OCI-LY1 (cell line): ENCODE data around the gene WDR5.

Source experiments
- H2AFZ ChIP-seq: fragments of 200-600 bp; sonication (generic), shearing (Covaris generic); 2 replicates; pipeline ENCODE4 v1.6.0; 2014; ENCODE audit warnings: antibody characterized with exemption, mild to moderate bottlenecking, low read length
- H3F3A ChIP-seq: fragments of 200-600 bp; sonication (generic), shearing (Covaris generic); 2 replicates; pipeline ENCODE4 v1.6.0; 2014; ENCODE audit warnings: mild to moderate bottlenecking, antibody characterized with exemption, low read length, moderate library complexity; ENCODE audit not compliant: insufficient read depth
- H3K27ac ChIP-seq: fragments of 200-600 bp; sonication (generic); 2 replicates; pipeline ENCODE4 v1.5.1; 2014; ENCODE audit warnings: low read length, mixed run types, mild to moderate bottlenecking, low read depth; ENCODE audit not compliant: poor library complexity, severe bottlenecking
- H3K27me3 ChIP-seq: fragments of 200-600 bp; sonication (generic); 2 replicates; pipeline ENCODE4 v1.6.0; 2014; ENCODE audit warnings: antibody characterized with exemption, mild to moderate bottlenecking, low read length, moderate library complexity; ENCODE audit not compliant: insufficient read depth
- H3K36me3 ChIP-seq: fragments of 200-600 bp; sonication (generic); 2 replicates; pipeline ENCODE4 v1.6.1; 2014; ENCODE audit warnings: mild to moderate bottlenecking, antibody characterized with exemption, low read length, moderate library complexity, mixed read lengths; ENCODE audit not compliant: insufficient read depth
- H3K4me1 ChIP-seq: fragments of 200-600 bp; sonication (generic); 2 replicates; pipeline ENCODE4 v1.5.1; 2014; ENCODE audit warnings: mild to moderate bottlenecking, low read length, moderate library complexity; ENCODE audit not compliant: insufficient read depth, severe bottlenecking
- H3K4me2 ChIP-seq: fragments of 200-600 bp; sonication (generic), shearing (Covaris generic); 2 replicates; pipeline ENCODE4 v1.6.1; 2014; ENCODE audit warnings: low read length
- H3K4me3 ChIP-seq: fragments of 200-600 bp; sonication (generic); 2 replicates; pipeline ENCODE4 v1.5.1; 2014; ENCODE audit warnings: low read length, low read depth, mild to moderate bottlenecking, mixed read lengths; ENCODE audit not compliant: poor library complexity, severe bottlenecking
- H3K79me2 ChIP-seq: fragments of 200-600 bp; shearing (Covaris generic); 2 replicates; pipeline ENCODE4 v1.6.1; 2016; ENCODE audit warnings: mixed run types, low read length, mixed read lengths; ENCODE audit not compliant: insufficient read depth
- H3K9ac ChIP-seq: fragments of 200-600 bp; sonication (generic), shearing (Covaris generic); 2 replicates; pipeline ENCODE4 v1.6.1; 2014; ENCODE audit warnings: mild to moderate bottlenecking, low read length, mixed read lengths
- H3K9me2 ChIP-seq: fragments of 200-600 bp; sonication (generic), shearing (Covaris generic); 2 replicates; pipeline ENCODE4 v1.6.1; 2014; ENCODE audit warnings: low read depth, mild to moderate bottlenecking, low read length, mixed read lengths
- H3K9me3 ChIP-seq: fragments of 200-600 bp; shearing (Covaris generic); 2 replicates; pipeline ENCODE4 v1.6.1; 2014; ENCODE audit warnings: low read length, mixed read lengths
- H4K20me1 ChIP-seq: fragments of 200-600 bp; sonication (generic), shearing (Covaris generic); 2 replicates; pipeline ENCODE4 v1.6.0; 2016; ENCODE audit warnings: mild to moderate bottlenecking, low read length; ENCODE audit not compliant: insufficient read depth
- EZH2 ChIP-seq: fragments of 200-600 bp; sonication (generic), shearing (Covaris generic); IDR thresholded peaks from 2 replicates; pipeline ENCODE4 v1.8.0; 2017; ENCODE audit warnings: borderline replicate concordance, mixed run types, mild to moderate bottlenecking, antibody characterized with exemption, low read length, moderate library complexity, mixed read lengths
- TF ChIP-seq, protein P1 (sequence below): fragments of 200-600 bp; sonication (generic), shearing (Covaris generic); IDR thresholded peaks from 2 replicates; pipeline ENCODE4 v1.5.1; 2017; ENCODE audit warnings: mild to moderate bottlenecking, antibody characterized with exemption, low read length, moderate library complexity, mixed read lengths

WDR5 gene

GRCh38 chr9:134155812-134156377 is 20.0 kb downstream of the WDR5 start:
- H3K4me3 ChIP-seq = no peak overlapping the region

GRCh38 chr9:134156564-134157377 is 20.9 kb downstream of the WDR5 start:
- Histone ChIP-seq H3K79me2 (no peaks in the 10 kb centered on the region), H4K20me1 (no peaks in the 10 kb centered on the region), H3K9ac (no peak overlapping the region), H3K27ac (no peak overlapping the region), H3K9me3 (no peaks in the 10 kb centered on the region), H3K4me3 (no peak overlapping the region), H3F3A (no peaks in the 10 kb centered on the region), H3K27me3 (no peaks in the 10 kb centered on the region), H2AFZ (no peak overlapping the region), H3K4me2 (no peak overlapping the region), H3K36me3 (peaks cover 86% of the 10 kb centered on the region), H3K9me2 (no peaks in the 10 kb centered on the region), H3K4me1 (no peaks in the 10 kb centered on the region)
- TF ChIP-seq, protein P1, sequence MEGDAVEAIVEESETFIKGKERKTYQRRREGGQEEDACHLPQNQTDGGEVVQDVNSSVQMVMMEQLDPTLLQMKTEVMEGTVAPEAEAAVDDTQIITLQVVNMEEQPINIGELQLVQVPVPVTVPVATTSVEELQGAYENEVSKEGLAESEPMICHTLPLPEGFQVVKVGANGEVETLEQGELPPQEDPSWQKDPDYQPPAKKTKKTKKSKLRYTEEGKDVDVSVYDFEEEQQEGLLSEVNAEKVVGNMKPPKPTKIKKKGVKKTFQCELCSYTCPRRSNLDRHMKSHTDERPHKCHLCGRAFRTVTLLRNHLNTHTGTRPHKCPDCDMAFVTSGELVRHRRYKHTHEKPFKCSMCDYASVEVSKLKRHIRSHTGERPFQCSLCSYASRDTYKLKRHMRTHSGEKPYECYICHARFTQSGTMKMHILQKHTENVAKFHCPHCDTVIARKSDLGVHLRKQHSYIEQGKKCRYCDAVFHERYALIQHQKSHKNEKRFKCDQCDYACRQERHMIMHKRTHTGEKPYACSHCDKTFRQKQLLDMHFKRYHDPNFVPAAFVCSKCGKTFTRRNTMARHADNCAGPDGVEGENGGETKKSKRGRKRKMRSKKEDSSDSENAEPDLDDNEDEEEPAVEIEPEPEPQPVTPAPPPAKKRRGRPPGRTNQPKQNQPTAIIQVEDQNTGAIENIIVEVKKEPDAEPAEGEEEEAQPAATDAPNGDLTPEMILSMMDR = no peak
- no peak for TF ChIP-seq EZH2

More at GRCh38 chr9:134155812-134156377, 20.0 kb downstream of the WDR5 start:
- peaks cover 94% of the 10 kb centered on the region for H3K36me3 ChIP-seq
- H3K9me3 ChIP-seq = no peaks in the 10 kb centered on the region
- H3K4me1 ChIP-seq = no peaks in the 10 kb centered on the region
- no peak overlapping the region for H2AFZ ChIP-seq
- no peaks in the 10 kb centered on the region for H3K9me2 ChIP-seq
- H3K27me3 ChIP-seq = no peaks in the 10 kb centered on the region
- no peak for TF ChIP-seq EZH2
- TF ChIP-seq, protein P1 = no peak
- no peaks in the 10 kb centered on the region for H3F3A ChIP-seq
- H3K9ac ChIP-seq = no peak overlapping the region
- no peaks in the 10 kb centered on the region for H4K20me1 ChIP-seq
- H3K4me2 ChIP-seq = no peak overlapping the region
- no peaks in the 10 kb centered on the region for H3K79me2 ChIP-seq
- H3K27ac ChIP-seq = no peak overlapping the region

- H3K36me3 ChIP-seq = peaks cover 80% of the 10 kb centered on the region
- no peak overlapping the region for H3K4me3 ChIP-seq
- no peak overlapping the region for H3K27ac ChIP-seq
- no peaks in the 10 kb centered on the region for H3K79me2 ChIP-seq
- no peak overlapping the region for H3K9ac ChIP-seq
- no peak overlapping the region for H3K4me2 ChIP-seq
- H3K27me3 ChIP-seq = no peaks in the 10 kb centered on the region
- no peak overlapping the region for H2AFZ ChIP-seq
- no peaks in the 10 kb centered on the region for H4K20me1 ChIP-seq
- H3F3A ChIP-seq = no peaks in the 10 kb centered on the region
- TF ChIP-seq, protein P1 = no peak
- no peak for TF ChIP-seq EZH2
- H3K4me1 ChIP-seq = no peaks in the 10 kb centered on the region
- H3K9me2 ChIP-seq = no peaks in the 10 kb centered on the region
- no peaks in the 10 kb centered on the region for H3K9me3 ChIP-seq
Observed at GRCh38 chr9:134157378-134157885, 21.6 kb downstream of the WDR5 start.
